ENCODE results near the gene BABAM1. TPM values are rescaled to one million over a fixed set of nuclear protein-coding genes. Genes with fewer than 3 reads are reported as not detected.

BABAM1 gene
- total and polyA plus RNA-seq, 2 of the 4 experiments (the other 2 are of a cell fraction): 95.1 to 101 TPM

- no peak overlapping the region for H3K56ac ChIP-seq (ENCODE audit: extremely low read depth, insufficient read depth, low read length)
- H3K27ac ChIP-seq (ENCODE audit: insufficient read depth, low read length): peak overlapping the region; percentile 69; the same call in 1 of the 2 replicates
- no peak for ATAC-seq (ENCODE audit: low read depth)
- POLR2A ChIA-PET (ENCODE audit: unreplicated experiment): no interaction called here
- no peak overlapping the region for H2BK20ac ChIP-seq (ENCODE audit: low read depth, low read length)
- 48% methylated on average over 8 of the region's 8 CpGs; no CpG with 5 or more reads in 1 of the 2 experiments for WGBS, 2 experiments (ENCODE audit: extremely low coverage in 2 of 2, insufficient read length in 1 of 2)
- H4K5ac ChIP-seq (ENCODE audit: low read depth, low read length): peak overlapping the region; percentile 13; the same call in 1 of the 2 replicates
- H3K23ac ChIP-seq (ENCODE audit: low read depth, low read length): peak overlapping the region; percentile 97
- peak overlapping the region; percentile 98 for H2AK9ac ChIP-seq (replicated peaks; ENCODE audit: low read depth, low read length, poor library complexity)
- peaks cover 12% of the 10 kb centered on the region; the same call in 1 of the 2 replicates for H3K36me3 ChIP-seq (ENCODE audit: control insufficient read depth, insufficient read depth, low read length)
- peak overlapping the region; percentile 6 for H2BK5ac ChIP-seq (ENCODE audit: low read depth, low read length, poor library complexity, severe bottlenecking)
- intact Hi-C loops (cut with micrococcal nuclease) (no loop called here), dilution Hi-C loops (cut with HindIII; ENCODE audit: low sequenced_read_pairs, unreplicated experiment) (no loop called here), in situ Hi-C loops (cut with MboI; ENCODE audit: low sequenced_read_pairs) (no loop called here)
- H4K8ac ChIP-seq (ENCODE audit: low read depth in 2 of 2, low read length in 2 of 2): peak overlapping the region; percentile 64 to 89
- peak overlapping the region; percentile 95 for H3K4ac ChIP-seq (ENCODE audit: low read depth, low read length)
- peaks cover 22 to 51% of the 10 kb centered on the region in 2 experiments for H3K79me1 ChIP-seq (ENCODE audit: low read depth in 1 of 2, low read length in 2 of 2)
- peak overlapping the region; percentile 93 for H2AFZ ChIP-seq (replicated peaks; ENCODE audit: low read length, poor library complexity)
- H3K9me1 ChIP-seq (ENCODE audit: insufficient read depth, low read length): 0 out of 2 replicates have a peak, but pooled peaks cover 3% of the 10 kb centered on the region
- peaks cover 28% of the 10 kb centered on the region for H4K20me1 ChIP-seq (ENCODE audit: insufficient read depth, low read length)
- peak overlapping the region; percentile 74 for H3K9ac ChIP-seq (ENCODE audit: low read depth, low read length)
- CTCF ChIA-PET: no interaction called here
- H3K27me3 ChIP-seq (ENCODE audit: control insufficient read depth, insufficient read depth, low read length): no peaks in the 10 kb centered on the region
- no TSS peak for BruUV-seq (replicated peaks)
- peaks cover 10% of the 10 kb centered on the region for H3K4me1 ChIP-seq (ENCODE audit: control insufficient read depth, insufficient read depth, low read length)
- H2BK120ac ChIP-seq (ENCODE audit: low read depth, low read length): no peak overlapping the region
- no peak overlapping the region for H3K18ac ChIP-seq (ENCODE audit: low read depth, low read length)
- no peak overlapping the region for H2BK15ac ChIP-seq (ENCODE audit: low read depth, low read length)
- H4K91ac ChIP-seq (ENCODE audit: insufficient read depth, low read depth, low read length): peak overlapping the region; percentile 83
- H3K9me3 ChIP-seq (ENCODE audit: control insufficient read depth, insufficient read depth, low read length): no peaks in the 10 kb centered on the region
- peak overlapping the region; percentile 93 for H2AK5ac ChIP-seq (ENCODE audit: low read depth, low read length)
- H3K14ac ChIP-seq (replicated peaks; ENCODE audit: low read depth, low read length): peak overlapping the region; percentile 91
- peak overlapping the region; percentile 78 for H3K4me2 ChIP-seq (ENCODE audit: low read depth, low read length)
- DNase-seq: no peak
- peak overlapping the region; percentile 90 for H3K4me3 ChIP-seq (ENCODE audit: insufficient read depth, low read depth, low read length)
- no peak for TF ChIP-seq USF2 (IDR thresholded peaks at IDR 0.05; ENCODE audit: low read depth, low read length)
- TF ChIP-seq CEBPB (IDR thresholded peaks at IDR 0.05; ENCODE audit: low read depth, low read length): no peak
- no peak for TF ChIP-seq FOS (IDR thresholded peaks at IDR 0.05; ENCODE audit: low read depth, low read length)
- no peak for TF ChIP-seq SMC3 (IDR thresholded peaks at IDR 0.05; ENCODE audit: low read depth, low read length)
- TF ChIP-seq BHLHE40 (IDR thresholded peaks at IDR 0.05; ENCODE audit: low read depth, low read length): no peak
- TF ChIP-seq POLR2A (IDR thresholded peaks at IDR 0.05; ENCODE audit: low read depth, low read length): no peak
- TF ChIP-seq NFE2L2 (IDR thresholded peaks at IDR 0.05; ENCODE audit: low read depth, low read length): no peak
- no peak for TF ChIP-seq CHD1 (IDR thresholded peaks at IDR 0.05; ENCODE audit: low read depth, low read length)
- no peak; the same call in 1 of the 2 replicates for TF ChIP-seq MAZ (IDR thresholded peaks at IDR 0.05; ENCODE audit: borderline replicate concordance, low read depth, low read length)
- no peak for TF ChIP-seq RAD21 (IDR thresholded peaks at IDR 0.05; ENCODE audit: low read length)
- no peak for TF ChIP-seq MXI1 (IDR thresholded peaks at IDR 0.05; ENCODE audit: borderline replicate concordance, low read depth, low read length)
- no peak for TF ChIP-seq MAFK (IDR thresholded peaks at IDR 0.05; ENCODE audit: low read depth, low read length)
Measured at GRCh38 chr19:17243211-17243829, 23.9 kb upstream of the BABAM1 start.
